Cerebellar nuclear complex (tissue), 1 donor: ENCODE data around the gene ELF1.
"Not testable (repeated sequence)": the region's sequence is repeated elsewhere in the genome, so short reads cannot be mapped to it uniquely, and the experiment has no call there.

Experiments
- DNase-seq, 2 experiments: peaks; one replicate each; lab custom pipeline; 2025; lab: John Stamatoyannopoulos, UW

Gene ELF1

DNA sequence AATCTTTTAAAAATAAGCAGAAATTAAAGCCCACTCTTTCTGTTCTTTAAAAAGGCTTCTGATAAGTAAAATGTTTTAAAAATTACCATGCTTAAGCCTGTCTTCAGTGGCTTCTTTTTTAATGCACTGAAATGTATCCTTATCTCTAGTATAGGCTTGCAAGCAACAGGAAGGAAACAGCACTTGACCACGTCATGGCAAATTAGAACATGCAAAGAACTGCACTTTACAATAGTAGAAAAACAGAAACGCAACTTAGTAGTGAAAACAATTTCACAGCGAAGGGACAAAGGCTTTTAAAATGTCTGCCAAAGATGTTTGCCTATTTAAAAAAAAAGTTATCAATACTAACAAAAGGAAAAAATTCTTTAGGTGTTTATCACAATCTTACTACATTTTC lies 36.3 kb downstream of the ELF1 start:
- no peak for DNase-seq

DNA sequence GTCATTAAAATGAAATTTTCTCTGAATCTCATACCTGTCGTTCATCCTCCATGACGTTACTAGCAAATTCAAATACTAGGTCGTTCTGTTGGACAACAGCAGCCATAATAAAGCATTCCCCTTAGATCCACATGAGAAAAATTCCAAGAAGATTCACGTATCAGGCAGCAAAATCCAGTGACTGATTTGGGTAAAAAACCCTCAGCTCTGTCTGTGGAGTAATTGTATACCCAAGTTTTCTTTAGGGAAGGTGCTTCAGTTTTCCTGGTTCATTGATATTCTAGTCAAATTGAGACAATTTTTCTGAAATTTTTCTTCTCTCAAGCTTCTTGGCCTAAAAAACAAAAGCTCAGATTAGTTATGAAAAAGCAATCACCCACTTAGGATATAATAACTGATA lies 37.2 kb downstream of the ELF1 start:
- DNase-seq: no peak

DNA sequence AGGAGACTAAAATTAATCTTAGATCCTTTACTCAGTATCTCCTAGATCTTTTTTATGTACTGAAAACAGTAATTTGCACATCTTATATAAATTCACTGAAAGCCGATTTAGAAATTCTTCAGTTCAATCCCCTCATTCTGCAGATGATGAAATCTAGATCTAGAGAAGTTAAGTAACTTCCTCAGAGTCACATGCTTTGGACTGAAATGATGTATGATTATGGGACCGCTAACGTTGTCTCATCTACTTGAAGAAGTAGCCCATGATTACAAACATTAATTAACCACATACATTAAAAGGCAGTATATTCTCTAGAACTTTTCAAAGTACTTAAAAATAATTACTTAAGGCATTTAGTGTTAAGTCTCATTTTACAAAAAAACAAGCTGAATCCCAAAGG lies 37.8 kb downstream of the ELF1 start:
- DNase-seq: no peak

DNA sequence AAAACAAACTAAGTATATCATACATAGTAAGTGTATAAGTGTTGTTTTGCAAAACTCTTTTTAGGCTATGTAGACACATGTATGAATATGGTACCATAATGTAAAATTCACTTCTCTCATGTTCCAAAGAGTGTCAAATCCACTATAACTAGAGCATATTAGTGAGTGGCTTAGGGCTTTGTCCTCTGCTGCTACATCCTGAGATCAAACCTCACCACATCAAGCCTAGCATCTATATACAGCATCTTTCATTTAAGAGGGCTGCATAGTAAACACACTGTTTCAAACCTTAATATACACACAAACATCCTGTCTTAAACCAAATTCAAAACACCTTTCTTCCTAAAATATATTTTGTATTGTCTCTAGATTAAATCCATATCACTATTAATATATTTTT lies 38.7 kb downstream of the ELF1 start:
- no peak for DNase-seq

DNA sequence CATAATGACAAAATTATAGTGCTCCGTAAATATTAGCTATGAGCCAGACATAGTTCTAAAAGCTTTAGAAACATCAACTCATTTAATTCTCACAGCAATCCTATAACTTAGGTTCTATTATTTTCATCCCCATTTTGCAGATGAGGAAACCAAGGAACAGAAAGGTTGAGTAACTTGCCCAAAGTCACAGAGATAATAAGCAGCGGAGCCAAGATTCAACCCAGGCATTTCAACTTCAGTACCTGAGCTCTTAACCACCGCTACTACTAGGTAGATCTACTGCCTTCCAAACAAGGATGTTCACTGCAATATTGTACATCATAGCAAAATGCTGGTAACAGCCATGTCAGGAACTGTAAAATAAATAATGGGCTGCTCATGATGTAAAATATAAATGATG lies 39.9 kb downstream of the ELF1 start:
- no peak for DNase-seq

DNA sequence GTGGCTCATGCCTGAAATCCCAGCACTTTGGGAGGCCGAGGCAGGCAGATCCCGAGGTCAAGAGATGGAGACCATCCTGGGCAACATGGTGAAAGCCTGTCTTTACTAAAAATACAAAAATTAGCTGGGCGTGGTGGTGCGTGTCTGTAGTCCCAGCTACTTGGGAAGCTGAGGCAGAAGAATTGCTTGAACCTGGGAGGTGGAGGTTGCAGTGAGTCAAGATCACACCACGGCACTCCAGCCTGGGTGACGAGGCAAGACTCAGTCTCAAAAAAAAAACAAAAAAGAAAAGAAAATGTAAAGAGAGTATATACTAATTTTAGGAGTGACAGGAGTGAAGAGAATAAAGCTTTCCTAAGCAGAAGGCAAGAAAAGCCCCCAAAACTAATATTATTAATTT lies 41.0 kb downstream of the ELF1 start:
- DNase-seq: not testable (repeated sequence)

DNA sequence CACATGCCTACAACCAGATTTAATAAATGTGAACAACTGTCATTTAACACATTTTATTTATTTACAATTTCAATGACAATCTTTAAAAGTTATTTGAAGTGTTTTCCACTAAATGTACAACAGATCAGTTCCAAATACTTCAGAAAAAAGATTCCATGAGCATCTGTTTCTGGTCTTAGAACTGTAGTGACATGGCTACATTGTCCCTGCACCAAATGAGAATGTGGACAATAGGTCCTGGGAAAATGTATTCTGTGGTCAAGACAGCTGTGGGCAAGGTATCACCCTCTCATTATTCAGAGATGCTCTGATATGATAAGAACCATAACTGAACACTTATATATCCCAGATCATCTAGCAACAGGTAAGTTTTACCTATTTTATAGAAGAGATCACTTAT lies 43.7 kb downstream of the ELF1 start:
- DNase-seq: no peak

DNA sequence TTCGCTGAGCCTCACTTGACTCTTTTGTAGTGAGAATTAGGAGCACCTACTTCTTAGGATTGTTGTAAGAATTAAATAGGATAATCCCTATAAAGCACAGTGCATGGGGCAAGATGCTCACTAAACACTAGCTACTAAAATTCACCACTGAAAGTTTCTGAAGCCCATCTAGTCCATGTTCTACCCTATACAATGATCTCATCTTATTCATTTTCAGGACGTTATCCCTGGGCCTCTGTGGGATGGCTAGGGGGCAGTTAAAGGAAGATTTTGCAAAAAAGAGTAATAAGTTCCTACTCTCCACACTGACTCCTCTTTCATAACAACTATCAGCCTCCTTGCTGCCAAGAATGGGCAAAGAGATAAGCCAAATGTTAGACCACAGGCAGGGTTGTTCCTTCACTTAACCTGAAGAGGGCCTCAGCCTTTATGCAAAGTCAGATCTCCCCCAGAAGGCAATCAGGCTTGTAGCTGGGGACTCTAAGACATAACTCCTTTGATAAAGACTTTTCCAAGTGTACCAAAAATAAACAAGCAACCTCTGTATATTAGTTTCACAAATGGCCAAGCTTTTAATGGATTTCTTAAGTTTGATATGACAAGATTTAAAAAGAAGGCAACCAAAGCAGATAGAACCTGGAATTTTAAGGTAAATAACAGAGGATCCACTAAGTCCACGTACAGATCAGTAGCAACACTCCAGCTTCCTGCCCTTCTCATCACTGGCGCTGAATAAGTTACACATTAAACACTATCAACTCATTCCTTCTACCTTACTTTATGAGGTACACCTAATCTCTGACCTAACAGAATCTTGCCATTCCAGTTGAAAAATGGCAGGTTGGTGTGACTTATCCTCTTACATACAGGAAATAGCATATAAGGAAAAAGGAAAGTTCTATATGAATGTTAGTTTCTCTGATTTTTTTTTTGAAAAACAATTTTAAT lies 44.4 kb downstream of the ELF1 start:
- no peak for DNase-seq

DNA sequence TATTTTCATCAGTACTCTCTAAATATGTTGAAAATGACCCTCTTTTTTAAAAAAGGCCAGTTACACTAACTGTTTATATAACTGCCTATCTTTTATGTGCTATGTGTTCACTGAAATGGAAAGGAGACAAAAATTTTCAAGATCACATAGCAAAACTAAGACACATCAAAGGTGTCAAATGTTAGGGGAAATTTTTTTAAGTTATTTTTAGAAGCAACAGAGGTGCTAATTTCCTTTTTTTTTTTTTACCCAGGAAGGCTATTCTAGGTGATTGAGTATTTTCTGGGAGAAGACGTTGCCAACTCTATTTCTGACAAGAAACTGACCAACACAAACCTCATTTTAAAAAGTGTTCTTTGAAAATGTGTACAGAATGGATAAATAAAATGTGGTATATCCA lies 45.7 kb downstream of the ELF1 start:
- DNase-seq: no peak

DNA sequence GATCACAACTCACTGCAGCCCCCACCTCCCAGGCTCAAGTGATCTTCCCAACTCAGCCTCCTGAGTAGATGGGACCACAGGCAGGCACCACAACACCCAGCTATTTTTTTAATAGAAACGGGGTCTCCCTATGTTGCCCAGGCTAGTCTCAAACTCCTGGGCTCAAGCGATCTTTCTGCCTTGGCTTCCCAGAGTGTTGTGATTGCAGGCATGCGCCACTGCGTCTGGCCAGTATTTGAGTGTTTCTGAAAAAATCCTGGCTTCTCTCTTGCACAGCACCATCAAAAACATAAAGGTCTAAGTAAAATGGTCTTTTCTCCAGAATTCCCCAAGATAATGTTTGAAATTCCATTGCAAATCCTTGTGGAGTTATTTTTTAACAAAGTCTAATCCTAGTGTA lies 47.8 kb downstream of the ELF1 start:
- DNase-seq: no peak

DNA sequence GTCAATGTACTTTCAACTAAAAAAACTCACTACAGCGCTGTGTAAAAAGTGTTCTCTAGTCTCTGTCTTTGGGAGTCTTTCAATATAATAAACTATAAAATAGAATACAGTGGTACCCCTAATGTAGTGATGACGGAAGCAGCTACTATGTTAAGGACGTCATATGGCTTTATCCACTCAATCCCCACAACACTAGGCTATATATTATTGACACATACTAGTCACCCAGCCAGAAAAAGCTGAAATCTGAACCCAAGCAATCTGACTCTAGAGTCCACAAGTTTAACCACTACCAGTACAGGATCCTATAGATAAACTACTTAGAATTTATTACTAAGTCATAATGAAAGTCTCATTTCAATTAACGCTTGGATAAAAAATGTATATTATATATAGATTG lies 48.3 kb downstream of the ELF1 start:
- no peak for DNase-seq

DNA sequence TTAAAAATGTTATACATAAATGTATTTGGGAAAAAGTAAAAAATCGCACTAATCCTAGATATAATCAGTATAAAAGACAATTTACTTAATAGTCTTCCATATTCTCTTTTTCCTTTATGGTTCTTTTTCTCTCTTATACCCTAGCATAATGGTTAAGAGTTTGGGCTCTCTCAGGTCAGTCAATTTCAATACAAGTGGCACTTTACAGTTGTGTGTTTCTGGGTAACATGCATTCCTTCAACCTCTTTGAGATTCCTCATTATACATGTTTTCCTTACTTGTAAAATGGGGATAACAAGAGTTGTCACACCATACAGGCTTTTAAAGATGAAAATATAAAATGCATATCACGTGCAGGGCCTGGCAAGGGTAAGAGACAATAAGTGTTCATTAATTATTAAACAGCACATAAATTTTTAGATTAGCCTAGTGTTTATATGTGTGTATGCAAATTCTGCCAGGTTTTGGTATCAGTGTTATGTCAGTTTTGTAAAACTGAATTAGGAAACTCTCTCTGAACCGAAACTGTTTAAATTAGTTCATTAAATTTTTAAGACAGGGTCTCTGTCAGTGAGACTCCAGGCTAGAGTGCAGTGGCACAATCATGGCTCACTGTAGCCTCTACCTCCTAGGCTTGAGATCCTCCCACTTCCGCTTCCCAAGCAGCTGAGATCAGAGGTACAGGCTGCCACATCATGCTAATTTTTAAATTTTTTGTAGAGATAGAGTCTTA lies 49.8 kb downstream of the ELF1 start:
- DNase-seq: no peak

DNA sequence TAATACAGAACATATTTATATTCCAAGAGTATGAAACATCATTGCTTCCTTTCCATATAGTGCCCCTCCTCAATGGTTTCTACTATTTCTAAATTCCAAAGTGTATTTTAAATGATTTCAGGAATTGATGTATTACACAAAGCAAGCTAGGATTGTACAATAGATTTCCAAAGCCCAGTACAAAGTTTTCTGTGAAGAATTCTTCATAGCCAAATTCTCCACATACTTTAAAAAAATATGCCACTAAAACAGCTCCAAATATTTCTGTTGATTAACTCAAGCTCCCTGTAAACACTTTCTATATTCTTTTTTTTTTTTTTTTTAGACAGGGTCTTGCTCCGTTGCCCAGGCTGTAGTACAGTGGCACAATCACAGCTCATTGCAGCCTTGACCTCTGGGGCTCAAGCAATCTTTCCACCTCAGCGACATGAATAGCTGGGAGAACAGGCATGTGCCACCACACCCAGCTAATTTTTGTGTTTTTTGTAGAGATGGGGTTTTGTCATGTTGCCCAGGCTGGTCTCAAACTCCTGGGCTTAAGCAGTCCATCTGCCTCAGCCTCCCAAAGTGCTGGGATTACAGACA lies 50.6 kb downstream of the ELF1 start:
- no peak for DNase-seq

DNA sequence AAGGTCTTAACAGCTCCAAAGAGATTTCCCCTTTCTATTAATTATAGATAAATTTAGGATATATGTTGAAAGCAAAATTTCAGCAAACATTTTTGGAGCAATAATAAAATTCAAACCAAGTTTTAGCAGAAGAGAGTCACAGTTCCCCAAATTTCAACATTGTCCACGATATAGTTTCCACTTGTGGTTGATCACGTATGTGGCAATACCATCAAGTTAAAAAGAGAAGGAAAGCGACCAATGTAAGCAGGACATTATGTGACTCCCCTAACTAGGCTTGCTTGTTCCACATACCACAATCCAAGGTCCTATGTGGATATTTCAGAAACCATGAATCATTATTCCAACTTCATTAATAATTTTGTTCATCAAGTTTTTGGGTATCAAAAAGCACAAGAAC lies 52.8 kb downstream of the ELF1 start:
- DNase-seq: no peak

DNA sequence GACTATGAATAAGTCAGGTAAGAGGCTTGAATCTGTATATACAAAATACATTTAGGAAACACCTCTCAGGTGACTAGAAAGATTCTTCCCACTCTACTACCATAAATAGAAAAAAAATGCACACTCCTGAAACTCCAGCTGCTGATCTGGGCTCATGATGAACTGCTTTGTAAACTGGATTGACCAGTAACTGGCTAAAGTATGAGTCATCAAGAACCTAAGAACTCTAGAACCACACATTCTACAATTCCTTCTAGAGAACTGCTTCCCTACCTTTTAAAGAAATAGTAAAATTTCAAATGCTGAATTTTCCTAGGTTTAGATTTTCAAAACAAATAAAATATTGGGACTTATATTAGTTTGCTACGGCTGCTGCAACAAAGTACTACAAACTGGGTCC lies 55.2 kb downstream of the ELF1 start:
- DNase-seq: no peak

DNA sequence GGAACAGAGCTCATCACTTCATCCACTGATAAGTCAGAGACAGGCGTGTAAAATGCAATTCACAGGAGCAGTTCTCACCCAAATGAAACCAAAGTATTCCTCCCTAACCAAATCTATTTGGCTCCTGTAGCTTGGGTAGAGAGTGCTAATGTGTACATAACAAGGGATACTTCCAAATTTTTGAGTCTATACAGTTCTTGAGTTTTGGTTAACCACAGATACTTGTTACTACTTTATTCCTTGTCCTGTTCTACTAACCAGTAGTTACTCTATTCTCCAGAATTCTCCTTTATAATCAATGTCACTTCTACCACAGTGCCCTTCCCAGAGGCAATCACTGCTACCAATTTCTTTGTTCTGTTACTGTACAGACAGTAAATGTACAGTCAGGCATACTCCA lies 57.3 kb downstream of the ELF1 start:
- DNase-seq: no peak

DNA sequence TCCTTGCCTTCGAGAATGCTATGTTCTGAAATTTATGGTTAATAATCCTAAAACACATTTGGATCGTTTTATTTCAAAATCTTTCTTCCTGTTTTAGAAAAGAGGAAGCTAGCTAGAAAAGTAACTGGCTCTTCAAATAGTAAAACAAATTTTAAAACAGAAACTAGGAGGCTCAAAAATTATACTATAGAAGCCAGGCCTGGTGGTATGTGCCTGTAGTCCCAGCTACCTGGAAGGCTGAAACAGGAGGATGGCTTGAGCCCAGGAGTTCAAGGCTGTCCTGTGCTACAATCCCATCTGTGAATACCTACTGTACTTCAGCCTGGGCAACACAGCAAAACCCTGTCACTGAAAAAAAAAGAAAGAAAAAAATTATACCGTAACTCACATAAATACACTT lies 57.9 kb downstream of the ELF1 start:
- no peak for DNase-seq

DNA sequence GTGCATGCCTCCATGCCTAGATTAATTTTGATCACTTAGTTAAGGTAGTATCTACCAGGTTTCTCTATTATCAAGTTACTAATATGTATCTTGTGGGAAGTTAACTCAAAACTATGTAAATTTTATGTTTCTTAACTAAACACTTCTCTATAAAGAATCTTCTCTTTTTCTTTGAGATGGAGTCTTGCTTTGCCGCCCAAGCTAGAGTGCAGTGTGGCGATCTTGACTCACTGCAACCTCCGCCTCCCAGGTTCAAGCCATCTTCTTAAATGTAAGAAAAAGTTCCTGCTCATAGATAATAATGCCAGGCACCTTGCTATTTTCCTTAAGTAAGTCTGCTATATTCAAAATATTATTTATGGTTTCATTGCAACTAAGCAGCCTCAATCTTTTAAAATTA lies 58.4 kb downstream of the ELF1 start:
- no peak for DNase-seq

DNA sequence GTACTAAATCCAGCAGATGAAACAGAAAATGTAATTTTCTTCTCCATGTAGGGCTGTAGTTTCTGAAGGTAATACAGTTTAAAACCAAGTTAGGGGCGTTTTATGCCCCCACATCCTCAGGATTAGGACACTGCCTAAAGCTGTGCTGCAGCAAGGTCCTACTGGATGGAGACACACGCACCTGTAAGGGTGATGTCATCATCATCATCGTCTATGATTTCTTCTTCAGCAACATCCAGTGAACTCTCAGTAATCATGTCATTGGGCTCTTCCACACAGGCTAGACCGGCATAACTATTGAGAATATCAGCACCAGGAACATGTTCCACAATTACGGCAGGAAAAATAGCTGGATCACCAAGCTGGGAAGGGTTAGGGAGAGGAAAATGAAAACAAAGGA lies 60.5 kb downstream of the ELF1 start:
- no peak for DNase-seq

DNA sequence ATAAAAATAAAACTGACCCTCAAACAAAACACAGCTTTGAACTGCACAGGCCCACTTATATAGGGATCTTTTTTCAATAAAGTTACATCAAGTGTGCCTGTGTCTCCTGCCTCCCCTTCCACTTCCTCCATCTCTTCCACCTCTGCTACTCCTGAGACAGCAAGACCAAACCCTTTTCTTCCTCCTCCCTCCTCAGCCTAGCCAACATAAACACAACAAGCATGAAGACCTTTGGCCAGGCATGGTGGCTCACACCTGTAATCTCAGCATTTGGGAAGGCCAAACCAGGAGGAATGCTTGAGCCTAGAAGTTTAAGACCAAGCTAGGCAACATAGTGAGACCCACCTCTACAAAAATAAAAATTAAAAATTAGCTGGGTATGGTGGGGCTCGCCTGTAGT lies 72.6 kb downstream of the ELF1 start:
- DNase-seq: no peak

DNA sequence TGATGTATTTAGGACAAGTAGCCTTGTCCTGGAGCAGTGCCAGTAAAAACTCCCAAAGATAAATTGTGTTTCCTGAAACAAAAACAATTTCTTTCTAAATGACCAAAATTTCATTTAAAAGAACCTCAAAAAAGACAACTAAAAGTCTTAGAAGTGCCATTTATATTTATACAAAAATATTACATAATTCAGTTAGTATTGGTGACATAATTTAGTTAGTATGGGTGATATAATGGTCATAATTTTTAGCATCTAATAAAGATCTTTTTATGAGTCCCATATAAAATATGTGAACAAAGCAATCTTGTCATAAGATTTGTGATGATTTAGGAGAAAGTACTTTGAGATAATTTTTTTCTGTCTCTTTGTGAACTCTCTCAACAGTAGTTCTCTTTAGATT lies 76.0 kb downstream of the ELF1 start:
- DNase-seq: no peak

DNA sequence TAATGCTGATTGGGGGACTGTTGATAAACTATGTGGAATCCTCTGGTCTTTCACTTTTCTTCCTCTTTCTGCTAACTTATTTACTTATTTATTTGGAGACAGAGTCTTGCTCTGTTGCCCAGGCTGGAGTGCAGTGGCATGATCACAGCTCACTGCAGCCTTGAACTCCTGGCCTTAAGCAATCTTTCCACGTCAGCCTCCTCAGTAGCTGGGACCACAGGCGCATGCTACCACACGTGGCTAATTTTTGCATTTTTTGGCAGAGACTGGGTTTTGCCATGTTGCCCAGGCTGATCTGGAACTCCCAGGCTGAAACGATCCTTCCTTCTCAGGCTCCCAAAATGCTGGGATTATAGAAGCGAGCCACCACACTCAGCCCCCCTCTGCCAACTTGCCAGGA lies 77.5 kb downstream of the ELF1 start:
- no peak for DNase-seq

DNA sequence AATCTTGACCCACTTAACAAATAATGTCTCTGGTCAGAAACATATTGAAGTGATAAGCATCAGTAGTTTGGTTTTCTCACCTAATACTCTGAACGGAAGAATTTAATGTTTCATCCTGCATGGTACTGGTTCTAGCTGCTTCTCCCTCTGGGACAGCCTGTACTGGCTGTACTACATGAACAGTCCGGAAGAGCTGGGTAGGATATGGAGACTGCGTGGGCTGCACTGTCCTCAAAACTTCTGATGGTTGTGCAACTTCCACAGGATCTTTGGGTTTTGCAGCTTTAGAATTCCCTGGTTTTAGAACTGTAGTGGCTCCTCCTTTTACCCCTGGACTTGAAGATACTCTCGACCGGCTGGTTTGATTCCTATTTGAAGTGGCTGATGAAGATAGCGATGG lies 78.3 kb downstream of the ELF1 start:
- no peak for DNase-seq
